Aorta (tissue), 5 donors: ENCODE measurements around the gene TTLL3. TPM values are rescaled to one million over a fixed set of nuclear protein-coding genes. Genes with fewer than 3 reads are reported as not detected.
"Not testable (repeated sequence)": the region's sequence is repeated elsewhere in the genome, so short reads cannot be mapped to it uniquely, and the experiment has no call there.

Experiments used
- ATAC-seq: fragments of 200-7000 bp; cut with Tn5 transposase; one replicate; pipeline ENCODE4 v1.9.1; 2022; ENCODE audit warnings: moderate library complexity; ENCODE audit not compliant: low FRiP score
- DNase-seq, 2 donors: peaks; one replicate each; pipeline ENCODE4 v3.0.0-alpha.2; 2020
- H3K27ac ChIP-seq, 2 donors: one replicate each; pipeline ENCODE4 v1.5.1; 2013; ENCODE audit warnings: low read length in 2 of 2, mild to moderate bottlenecking in 2 of 2, moderate library complexity in 2 of 2, control low read depth in 1 of 2, inconsistent platforms in 1 of 2, low read depth in 1 of 2
- H3K27me3 ChIP-seq, 2 donors: one replicate each; pipeline ENCODE4 v1.6.1; 2013; ENCODE audit warnings: control low read depth in 1 of 2, low read length in 1 of 2, mild to moderate bottlenecking in 1 of 2, moderate library complexity in 1 of 2; ENCODE audit not compliant: insufficient read depth in 2 of 2, control insufficient read depth in 1 of 2
- H3K36me3 ChIP-seq, 2 donors: one replicate each; pipeline ENCODE4 v1.6.1; 2013; ENCODE audit warnings: control low read depth in 1 of 2, low read length in 1 of 2, mild to moderate bottlenecking in 1 of 2; ENCODE audit not compliant: insufficient read depth in 2 of 2, control insufficient read depth in 1 of 2
- H3K4me1 ChIP-seq, 2 donors: one replicate each; pipeline ENCODE4 v1.6.1; 2013; ENCODE audit warnings: low read length in 2 of 2, control low read depth in 1 of 2, mild to moderate bottlenecking in 1 of 2, moderate library complexity in 1 of 2; ENCODE audit not compliant: insufficient read depth in 2 of 2, control insufficient read depth in 1 of 2
- H3K4me3 ChIP-seq, 2 donors: one replicate each; pipeline ENCODE4 v1.5.1; 2013; ENCODE audit warnings: low read length in 2 of 2, control low read depth in 1 of 2, mild to moderate bottlenecking in 1 of 2
- H3K9me3 ChIP-seq: one replicate; pipeline ENCODE4 v1.6.1; 2013; ENCODE audit warnings: mild to moderate bottlenecking, low read length; ENCODE audit not compliant: control insufficient read depth
- WGBS, 2 donors: extraction: QIAGEN DNeasy Blood & Tissue Kit; methylation state at CpG; one replicate each; pipeline ENCODE4 v1.1.7; 2013; 5-methylcytosine and 5-hydroxymethylcytosine counted together
- intact Hi-C, 2 donors: fragments of 100-400 bp; cut with DNase I; formaldehyde crosslinking; loops; one replicate each; pipeline versions ENCODE4 v1.14.2 to v1.15.0; 2022
- polyA plus RNA-seq, 2 donors: library from polyadenylated mRNA; stranded (reverse); fragments of 200-250 nt; gene quantifications; one replicate each; pipeline ENCODE4 v1.2.3, GENCODE V29; 2013
- total RNA-seq, 2 donors: library from RNA; stranded (reverse); fragmentation: NEBNext Ultra II Directional; extraction: Animal tissue kit (Norgen Biotek cat#: 25700); gene quantifications; one replicate each; pipeline ENCODE4 v1.2.1, GENCODE V29; 2021
- donor health status: healthy with polysubstance abuse.
- donor health status: Bipolar disorder and iron deficiency.
- donor health status: DM: no; HTN: no; CAD: no.
- donor health status: DM: no; HTN: no; CAD: no.
- donor health status: DM: yes; HTN: yes; CAD: no.

The TTLL3 gene
- total and polyA plus RNA-seq, 4 donors = 12.3 to 120 (median 74.3) TPM

DNA sequence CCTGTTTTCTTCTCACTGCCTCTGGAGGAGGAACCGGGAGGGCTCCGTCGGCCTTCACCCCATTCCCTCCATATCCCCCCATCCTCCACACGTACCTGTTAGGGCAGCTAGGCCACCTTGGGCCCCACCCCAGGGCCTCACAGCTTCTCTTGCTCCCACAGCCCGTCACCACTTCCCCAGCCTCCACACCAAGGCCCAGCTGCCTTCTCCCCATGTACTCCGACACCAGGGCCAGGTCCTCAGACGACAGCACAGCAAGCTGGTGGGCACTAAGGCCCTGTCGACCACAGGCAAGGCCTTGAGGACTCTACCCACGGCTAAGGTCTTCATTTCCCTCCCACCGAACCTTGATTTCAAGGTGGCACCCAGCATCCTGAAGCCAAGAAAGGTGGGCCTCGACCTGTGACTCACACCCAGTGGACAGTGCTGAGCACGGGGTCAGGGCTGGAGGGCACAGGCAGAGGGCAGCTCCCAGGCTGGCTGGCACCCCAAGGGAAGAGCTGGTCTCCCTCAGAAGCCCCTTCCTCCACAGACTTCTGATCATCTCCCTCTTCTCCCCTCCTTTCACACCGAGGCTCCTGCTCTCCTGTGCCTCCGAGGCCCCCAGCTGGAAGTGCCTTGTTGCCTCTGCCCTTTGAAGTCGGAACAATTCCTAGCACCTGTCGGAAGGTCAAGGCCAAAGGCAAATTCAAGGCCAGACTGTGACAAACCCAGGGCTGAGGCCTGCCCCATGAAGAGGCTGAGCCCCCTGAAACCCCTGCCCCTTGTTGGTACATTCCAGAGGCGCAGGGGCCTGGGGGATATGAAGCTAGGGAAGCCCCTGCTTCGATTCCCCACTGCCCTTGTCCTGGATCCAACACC is 24.7 kb downstream of the TTLL3 start:
- Histone ChIP-seq H3K27me3 (no peaks in the 10 kb centered on the region), H3K4me1 (no peaks in the 10 kb centered on the region), H3K36me3 (peaks cover 0 to 6% of the 10 kb centered on the region in 2 donors), H3K9me3 (no peaks in the 10 kb centered on the region), H3K27ac (no peak overlapping the region), H3K4me3 (no peak overlapping the region)
- no peak for DNase-seq
- intact Hi-C loops = no loop called here
- 81 to 82% methylated on average over 18 of the region's 18 CpGs for WGBS, 2 donors
- ATAC-seq = no peak

DNA sequence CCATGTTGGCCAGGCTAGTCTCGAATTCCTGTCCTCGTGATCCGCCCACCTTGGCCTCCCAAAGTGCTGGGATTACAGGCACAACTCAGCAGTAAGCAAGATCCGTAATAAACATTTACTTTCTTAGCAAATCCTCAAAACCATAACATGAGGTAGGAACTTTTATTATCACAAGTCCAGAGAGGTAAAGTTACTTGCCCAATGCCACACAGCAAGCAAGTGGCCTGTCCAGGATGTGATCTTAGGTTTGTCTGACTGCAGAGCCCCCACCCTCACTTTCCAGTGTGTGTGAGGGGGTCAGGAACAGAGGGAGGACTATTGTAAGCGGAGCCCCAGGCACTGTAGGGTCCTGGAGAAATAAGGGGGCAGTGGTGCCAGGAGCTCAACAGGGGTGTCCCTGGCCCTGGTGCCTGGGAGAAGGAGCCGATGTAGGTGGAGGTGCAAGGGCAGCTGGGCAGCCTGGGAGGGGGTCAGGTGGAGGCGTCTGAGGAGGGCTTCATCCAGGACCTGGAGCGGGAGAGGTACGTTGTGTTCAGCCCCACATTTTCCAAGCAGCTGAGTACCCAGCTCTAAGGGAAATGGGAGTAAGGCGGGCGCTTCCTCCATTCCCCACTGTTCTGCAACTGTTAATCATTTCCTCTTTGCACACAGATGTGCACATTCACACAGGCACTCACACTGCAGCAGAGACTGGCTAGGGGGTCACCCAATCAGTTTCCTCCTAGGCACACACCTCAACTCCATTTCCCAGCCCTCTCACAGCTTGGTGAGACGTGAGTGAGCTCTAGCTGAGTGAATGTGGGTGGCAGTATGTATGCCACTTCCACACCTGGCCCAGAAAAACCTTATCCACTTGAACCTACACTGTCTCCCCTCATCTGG is 27.9 kb downstream of the TTLL3 start:
- 87 to 88% methylated on average over 12 of the region's 12 CpGs for WGBS, 2 donors
- ATAC-seq (no peak), DNase-seq (no peak)
- H3K4me3 ChIP-seq = no peak overlapping the region
- H3K27me3 ChIP-seq = no peaks in the 10 kb centered on the region
- no peak overlapping the region for H3K27ac ChIP-seq
- peaks cover 0 to 4% of the 10 kb centered on the region in 2 donors for H3K36me3 ChIP-seq
- no peaks in the 10 kb centered on the region for H3K9me3 ChIP-seq
- intact Hi-C loops = no loop called here
- H3K4me1 ChIP-seq = no peaks in the 10 kb centered on the region

DNA sequence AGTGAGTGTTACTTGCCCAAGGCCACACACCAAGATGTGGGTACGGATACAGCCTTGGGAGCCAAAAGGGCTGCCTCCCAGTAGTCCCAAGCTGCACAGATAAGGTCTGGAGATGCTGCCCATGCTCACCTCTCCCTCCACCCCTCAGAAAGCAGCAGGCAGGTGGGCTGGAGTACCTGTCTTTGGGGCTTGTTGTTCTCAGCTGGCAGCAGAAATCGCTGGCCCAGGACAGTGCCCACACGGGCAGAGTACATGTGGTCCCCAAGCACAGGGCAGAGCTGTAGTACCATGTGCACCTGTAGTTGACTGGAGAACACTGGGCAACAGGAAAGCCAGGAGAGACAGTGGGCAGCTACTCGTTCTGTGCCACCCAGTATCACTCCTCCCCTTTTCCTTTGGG is 28.8 kb downstream of the TTLL3 start:
- intact Hi-C loops = no loop called here
- WGBS, 2 donors = 73 to 74% methylated on average over 4 of the region's 4 CpGs
- DNase-seq (no peak), ATAC-seq (no peak)
- Histone ChIP-seq H3K27ac (no peak overlapping the region), H3K27me3 (no peaks in the 10 kb centered on the region), H3K4me3 (no peak overlapping the region), H3K9me3 (no peaks in the 10 kb centered on the region), H3K36me3 (peaks cover 0 to 4% of the 10 kb centered on the region in 2 donors), H3K4me1 (no peaks in the 10 kb centered on the region)

DNA sequence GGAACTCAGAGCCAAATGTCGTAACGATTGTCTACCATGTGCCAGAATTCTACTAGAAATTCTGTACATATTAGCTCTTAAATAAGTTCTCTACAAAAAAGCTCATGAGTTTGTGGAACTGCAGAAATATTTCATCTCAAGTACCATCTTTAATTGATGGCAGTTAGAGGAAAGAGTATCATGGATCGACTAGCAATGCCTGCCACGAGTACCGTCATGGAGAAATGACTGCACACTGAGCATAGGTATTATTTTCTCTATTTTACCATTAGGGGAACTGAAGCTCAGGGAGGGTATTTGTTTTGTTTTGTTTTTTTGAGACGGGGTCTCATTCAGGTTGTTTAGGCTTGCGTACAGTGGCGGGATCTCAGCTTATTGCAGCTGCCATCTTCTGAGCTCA is 31.0 kb downstream of the TTLL3 start:
- Histone ChIP-seq H3K4me1 (no peaks in the 10 kb centered on the region), H3K36me3 (no peaks in the 10 kb centered on the region), H3K4me3 (no peak overlapping the region), H3K9me3 (no peaks in the 10 kb centered on the region), H3K27me3 (no peaks in the 10 kb centered on the region), H3K27ac (no peak overlapping the region)
- 81% methylated on average over 8 of the region's 8 CpGs for WGBS, 2 donors
- ATAC-seq (no peak), DNase-seq (no peak)
- intact Hi-C loops = loop anchor here (5.0 kb wide), 1 partner anchor 76 kb away; the partner anchor contains the start of gene IL17RC (in 2 of the 2)

DNA sequence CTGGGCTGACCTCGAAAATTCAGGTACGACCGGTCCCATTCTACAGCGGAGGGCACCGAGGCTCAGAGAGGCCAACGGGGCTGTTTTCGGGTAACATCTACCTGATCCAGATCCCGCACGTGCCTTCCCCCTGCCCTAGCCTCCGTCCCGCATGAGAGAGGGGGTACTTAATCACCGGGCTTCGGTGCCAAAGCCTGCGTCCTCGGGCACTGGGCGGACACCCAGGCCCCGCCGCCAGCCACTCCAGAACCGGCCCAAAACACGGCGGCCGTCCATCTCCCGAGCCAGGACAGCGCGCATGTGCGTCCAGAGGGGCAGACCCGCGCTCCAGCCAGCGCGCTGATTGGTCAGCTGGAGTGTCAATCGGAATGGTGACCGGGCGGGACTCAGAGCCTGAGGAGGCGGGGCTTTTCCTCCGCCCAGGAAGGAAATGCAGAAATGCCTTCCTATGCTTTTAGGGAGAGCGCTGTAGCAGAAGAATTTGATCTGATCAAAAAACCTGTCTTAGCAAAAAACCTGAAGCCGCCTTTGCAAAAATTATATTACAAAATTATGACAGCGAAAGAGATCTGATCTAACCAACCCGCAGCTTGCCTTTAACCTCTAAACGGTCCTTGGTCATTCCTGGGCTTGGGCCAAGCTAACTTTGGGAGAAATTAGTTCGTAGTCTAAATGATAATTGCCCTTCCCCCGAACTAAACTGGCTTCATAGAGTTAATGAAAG is 33.8 kb downstream of the TTLL3 start, which contains the start of gene RPUSD3:
Gene RPUSD3, minus strand, starts transcription at position 294 of the 724 bp plus-strand sequence. Its CDS starts 18 bp downstream, at position 276.
- intact Hi-C loops = loop anchor here (5.0 kb wide), 1 partner anchor 73 kb away; the partner anchor contains the start of gene IL17RC (in 2 of the 2)

DNA sequence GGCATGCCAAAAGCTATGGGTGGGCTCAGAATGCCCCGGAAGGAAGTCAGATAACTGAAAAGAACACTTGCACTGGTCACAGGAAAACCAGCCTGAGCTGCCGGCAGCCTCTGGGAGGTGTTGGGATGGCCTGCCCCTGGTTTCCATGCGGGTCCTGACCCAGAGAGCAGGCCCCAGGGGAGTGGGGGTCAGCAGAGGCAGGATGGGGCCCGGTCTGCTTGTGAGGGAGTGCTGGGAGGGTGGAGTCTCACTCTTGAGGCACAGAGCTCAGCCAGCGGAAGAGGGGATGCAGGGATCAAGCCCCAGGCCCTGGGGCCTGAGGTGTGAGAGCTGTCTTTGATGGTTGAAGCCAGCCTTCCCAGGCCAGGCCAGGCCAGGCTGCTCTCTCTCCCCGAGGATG is 36.2 kb downstream of the TTLL3 start:
- Histone ChIP-seq H3K27ac (no peak overlapping the region), H3K36me3 (no peaks in the 10 kb centered on the region), H3K4me3 (no peak overlapping the region), H3K4me1 (no peaks in the 10 kb centered on the region), H3K27me3 (no peaks in the 10 kb centered on the region), H3K9me3 (no peaks in the 10 kb centered on the region)
- WGBS, 2 donors = 65 to 68% methylated on average over 6 of the region's 6 CpGs
- ATAC-seq (no peak), DNase-seq (no peak)
- intact Hi-C loops = no loop called here

More for the DNA sequence above, 33.8 kb downstream of the TTLL3 start, which contains the start of gene RPUSD3:
- H3K4me3 ChIP-seq = peak within 1 kb of the TSS; percentile 50 to 66
- no peaks in the 10 kb centered on the region for H3K36me3 ChIP-seq
- H3K4me1 ChIP-seq = no peaks in the 10 kb centered on the region
- no peaks in the 10 kb centered on the region for H3K27me3 ChIP-seq
- DNase-seq (peak; percentile 98 to 99), ATAC-seq (peak; percentile 100)
- 0% methylated on average over 42 of the region's 42 CpGs for WGBS, 2 donors
- peak within 1 kb of the TSS in 1 of 2 donors; percentile 37 for H3K27ac ChIP-seq
- H3K9me3 ChIP-seq = no peaks in the 10 kb centered on the region

DNA sequence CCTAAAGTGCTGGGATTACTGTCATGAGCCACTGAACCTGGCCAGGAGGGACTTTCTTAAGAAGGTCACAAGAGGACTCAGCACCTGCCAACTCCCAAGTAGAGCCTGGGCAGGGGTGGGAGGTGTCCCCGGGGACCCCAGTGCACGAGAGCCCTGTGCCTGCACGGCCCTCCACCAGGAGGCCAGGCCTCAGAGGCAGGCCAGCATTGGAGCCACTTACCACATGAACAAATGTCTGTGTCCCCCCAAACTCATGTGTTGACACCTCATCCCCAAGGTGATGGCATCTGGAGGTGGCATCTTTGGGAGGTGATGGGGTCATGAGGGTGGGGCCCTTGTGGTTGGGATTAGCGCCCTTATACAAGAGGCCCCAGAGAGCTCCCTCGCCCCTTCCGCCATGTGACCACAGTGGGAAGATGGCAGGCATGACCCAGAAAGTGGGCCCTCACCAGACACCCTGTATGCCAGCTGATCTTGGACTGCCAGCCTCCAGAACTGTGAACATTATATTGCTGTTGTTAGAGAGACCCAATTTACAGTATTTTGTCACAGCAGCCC is 36.9 kb downstream of the TTLL3 start:
- intact Hi-C loops = no loop called here
- no peak for DNase-seq
- H3K27ac ChIP-seq = no peak overlapping the region
- no peaks in the 10 kb centered on the region for H3K27me3 ChIP-seq
- no peak for ATAC-seq
- H3K9me3 ChIP-seq = no peaks in the 10 kb centered on the region
- H3K4me1 ChIP-seq = no peaks in the 10 kb centered on the region
- 89 to 91% methylated on average over 6 of the region's 6 CpGs for WGBS, 2 donors
- H3K36me3 ChIP-seq = no peaks in the 10 kb centered on the region
- no peak overlapping the region for H3K4me3 ChIP-seq

DNA sequence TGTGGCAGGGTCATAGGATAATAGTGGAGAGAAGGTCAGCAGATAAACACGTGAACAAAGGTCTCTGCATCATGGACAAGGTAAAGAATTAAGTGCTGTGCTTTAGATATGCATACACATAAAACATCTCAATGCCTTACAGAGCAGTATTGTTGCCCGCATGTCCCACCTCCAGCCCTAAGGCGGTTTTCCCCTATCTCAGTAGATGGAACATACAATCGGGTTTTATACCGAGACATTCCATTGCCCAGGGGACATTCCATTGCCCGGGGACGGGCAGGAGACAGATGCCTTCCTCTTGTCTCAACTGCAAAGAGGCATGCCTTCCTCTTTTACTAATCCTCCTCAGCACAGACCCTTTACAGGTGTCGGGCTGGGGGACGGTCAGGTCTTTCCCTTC is 37.8 kb downstream of the TTLL3 start:
- intact Hi-C loops, H3K27me3 ChIP-seq, H3K4me1 ChIP-seq, H3K36me3 ChIP-seq, H3K4me3 ChIP-seq, H3K27ac ChIP-seq, ATAC-seq, H3K9me3 ChIP-seq, DNase-seq: not testable (repeated sequence)
- 34 to 56% methylated on average over 6 to 9 of the region's 9 CpGs for WGBS, 2 donors
